Activated CD8-positive, alpha-beta T cell treated with anti-CD3 and anti-CD28 coated beads for 36 hours (primary cell): Measurements from ENCODE around the gene CLDN11. TPM values are rescaled to one million over a fixed set of nuclear protein-coding genes. Genes with fewer than 3 reads are reported as not detected.

Experiments used
- ATAC-seq: fragments of 200-7000 bp; cut with Tn5 transposase; one replicate; pipeline ENCODE4 v1.10.0; 2021; ENCODE audit warnings: mild to moderate bottlenecking, moderate library complexity
- CTCF ChIA-PET: fragments of 350-600 bp; sonication (Branson Sonifier 250); formaldehyde crosslinking; loops from one replicate; lab custom pipeline; 2021; ENCODE audit warnings: antibody characterized with exemption; lab: Charles Lee
- POLR2A ChIA-PET: fragments of 350-600 bp; sonication (Branson Sonifier 250); formaldehyde crosslinking; loops from one replicate; lab custom pipeline; 2021; ENCODE audit warnings: antibody characterized with exemption; lab: Charles Lee
- DNase-seq: peaks from one replicate; pipeline ENCODE4 v3.0.0-alpha.2; 2020
- H3K27ac Mint-ChIP-seq: one replicate; pipeline ENCODE4 v1.8.0; 2021; ENCODE audit warnings: mild to moderate bottlenecking, mixed read lengths
- H3K27me3 Mint-ChIP-seq: one replicate; pipeline ENCODE4 v1.8.0; 2021; ENCODE audit warnings: mixed read lengths
- H3K36me3 Mint-ChIP-seq: one replicate; pipeline ENCODE4 v1.8.0; 2021; ENCODE audit warnings: low read depth, mixed read lengths
- H3K4me1 Mint-ChIP-seq: one replicate; pipeline ENCODE4 v1.8.0; 2021; ENCODE audit warnings: low read depth, mixed read lengths
- H3K4me3 Mint-ChIP-seq: one replicate; pipeline ENCODE4 v1.8.0; 2021; ENCODE audit warnings: mild to moderate bottlenecking, moderate library complexity, mixed read lengths
- H3K9me3 Mint-ChIP-seq: one replicate; pipeline ENCODE4 v1.8.0; 2021; ENCODE audit warnings: mixed read lengths
- CTCF ChIP-seq: fragments of 200-600 bp; IDR thresholded peaks from one replicate; pipeline ENCODE4 v1.8.0; 2022; ENCODE audit warnings: antibody characterized with exemption, mild to moderate bottlenecking
- intact Hi-C: fragments of 100-400 bp; cut with micrococcal nuclease; formaldehyde crosslinking; loops from one replicate; pipeline ENCODE4 v1.10.0; 2022
- total RNA-seq, 2 experiments: library from RNA; stranded (reverse); gene quantifications; one replicate each; pipeline ENCODE4 v1.2.3, GENCODE V29; 2021

CLDN11 gene
- total RNA-seq, 2 experiments from 2014 or later: not detected

DNA sequence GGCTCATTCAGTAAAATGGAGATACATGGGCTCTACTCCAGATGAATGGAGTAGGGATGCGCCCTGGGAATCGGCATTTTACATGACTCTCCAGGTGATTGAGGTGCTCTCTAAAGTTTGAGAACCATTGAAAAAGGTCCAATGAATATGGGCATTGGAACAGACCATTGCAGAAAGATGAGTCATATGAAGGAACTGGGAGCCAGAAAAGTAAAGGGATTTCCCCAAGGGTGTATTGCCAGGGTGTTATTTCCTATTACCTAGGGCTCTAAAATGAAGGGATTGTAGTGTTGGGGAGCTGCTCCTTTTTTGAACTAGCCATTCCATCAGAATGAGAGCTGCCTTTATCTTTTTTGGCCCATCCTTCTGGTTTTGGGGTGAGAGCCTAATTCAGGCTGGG, 21.7 kb downstream of the CLDN11 start:
- CTCF ChIA-PET: interaction anchor here (1.5 to 2.6 kb wide), 2 partner anchors 26 to 369 kb away, joined by 3 to 11 read pairs; no protein-coding TSS in a partner anchor
- peaks cover 12% of the 10 kb centered on the region for H3K27me3 Mint-ChIP-seq
- peaks cover 14% of the 10 kb centered on the region for H3K4me1 Mint-ChIP-seq
- POLR2A ChIA-PET: no interaction called here
- no peak for DNase-seq
- no peak for ATAC-seq
- H3K9me3 Mint-ChIP-seq: no peaks in the 10 kb centered on the region
- TF ChIP-seq CTCF: no peak
- H3K36me3 Mint-ChIP-seq: no peaks in the 10 kb centered on the region
- intact Hi-C loops: loop anchor here (10.0 kb wide), 1 partner anchor 134 kb away; no protein-coding TSS in a partner anchor
- H3K27ac Mint-ChIP-seq: no peak overlapping the region
- no peak overlapping the region for H3K4me3 Mint-ChIP-seq

DNA sequence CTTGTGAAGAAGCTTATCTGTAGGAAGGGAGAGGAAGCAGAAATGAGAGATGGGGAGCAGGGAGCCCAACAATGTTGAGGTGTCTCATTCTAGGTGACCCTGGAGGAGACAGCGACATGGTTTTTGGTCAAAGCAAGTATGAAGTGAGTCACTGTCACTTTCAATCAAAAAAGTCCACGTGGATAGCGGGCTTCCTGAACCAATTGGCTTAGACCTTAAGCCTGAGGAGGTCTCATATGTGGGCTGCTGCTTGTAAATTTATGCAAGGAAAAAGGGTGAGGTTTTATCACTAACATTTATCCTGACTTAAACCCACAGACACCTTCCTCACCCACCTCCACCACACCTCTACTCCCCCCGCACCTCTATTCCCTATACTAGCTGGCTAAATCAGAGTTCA, 22.7 kb downstream of the CLDN11 start:
- no peak for TF ChIP-seq CTCF
- Mint-ChIP-seq H3K27me3 (peaks cover 12% of the 10 kb centered on the region), H3K4me1 (peaks cover 14% of the 10 kb centered on the region), H3K27ac (no peak overlapping the region), H3K36me3 (no peaks in the 10 kb centered on the region), H3K4me3 (no peak overlapping the region), H3K9me3 (no peaks in the 10 kb centered on the region)
- ChIA-PET POLR2A (no interaction called here), CTCF (interaction anchor here (1.5 to 2.6 kb wide), 2 partner anchors 28 to 368 kb away, joined by 3 to 11 read pairs; no protein-coding TSS in a partner anchor)
- intact Hi-C loops: loop anchor here (10.0 kb wide), 1 partner anchor 133 kb away; no protein-coding TSS in a partner anchor
- peak; percentile 51 for ATAC-seq
- DNase-seq: no peak

DNA sequence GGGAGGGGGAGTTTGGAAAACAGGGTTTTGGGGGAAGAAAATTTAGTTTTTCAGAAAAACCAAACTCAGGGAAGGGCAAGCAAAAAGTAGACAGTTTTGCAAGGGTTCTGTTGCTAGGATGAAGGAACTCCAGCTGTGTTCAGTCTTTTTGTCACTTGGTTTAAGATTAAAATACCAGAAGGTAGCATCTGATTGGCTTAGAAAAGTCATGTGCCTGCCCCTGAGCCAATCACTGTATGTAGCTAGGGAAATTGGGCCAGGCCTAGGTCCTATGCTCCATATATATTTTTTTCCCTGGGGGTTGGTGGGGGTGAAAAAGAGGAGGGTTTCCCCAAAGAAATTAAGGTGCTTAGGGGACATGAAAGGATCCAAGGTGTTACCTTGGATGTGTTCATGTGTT, 24.3 kb downstream of the CLDN11 start:
- POLR2A ChIA-PET: no interaction called here
- peaks cover 9% of the 10 kb centered on the region for H3K27me3 Mint-ChIP-seq
- H3K27ac Mint-ChIP-seq: no peak overlapping the region
- CTCF ChIA-PET: interaction anchor here (1.3 kb wide), 1 partner anchor 29 kb away, joined by 4 read pairs; no protein-coding TSS in a partner anchor
- no peak overlapping the region for H3K4me3 Mint-ChIP-seq
- H3K9me3 Mint-ChIP-seq: no peaks in the 10 kb centered on the region
- TF ChIP-seq CTCF: no peak
- ATAC-seq (no peak), DNase-seq (no peak)
- peaks cover 6% of the 10 kb centered on the region for H3K4me1 Mint-ChIP-seq
- intact Hi-C loops: loop anchor here (10.0 kb wide), 1 partner anchor 132 kb away; no protein-coding TSS in a partner anchor
- no peaks in the 10 kb centered on the region for H3K36me3 Mint-ChIP-seq

GRCh38 chr3:170443457-170443856, 24.8 kb downstream of the CLDN11 start:
- H3K27me3 Mint-ChIP-seq: peaks cover 8% of the 10 kb centered on the region
- no peak for ATAC-seq
- H3K27ac Mint-ChIP-seq: no peak overlapping the region
- H3K4me1 Mint-ChIP-seq: peaks cover 6% of the 10 kb centered on the region
- intact Hi-C loops: loop anchor here (10.0 kb wide), 1 partner anchor 131 kb away; no protein-coding TSS in a partner anchor
- ChIA-PET CTCF (interaction anchor here (1.3 kb wide), 1 partner anchor 30 kb away, joined by 4 read pairs; no protein-coding TSS in a partner anchor), POLR2A (no interaction called here)
- no peak for DNase-seq
- H3K4me3 Mint-ChIP-seq: no peak overlapping the region
- TF ChIP-seq CTCF: no peak
- no peaks in the 10 kb centered on the region for H3K9me3 Mint-ChIP-seq
- H3K36me3 Mint-ChIP-seq: no peaks in the 10 kb centered on the region

DNA sequence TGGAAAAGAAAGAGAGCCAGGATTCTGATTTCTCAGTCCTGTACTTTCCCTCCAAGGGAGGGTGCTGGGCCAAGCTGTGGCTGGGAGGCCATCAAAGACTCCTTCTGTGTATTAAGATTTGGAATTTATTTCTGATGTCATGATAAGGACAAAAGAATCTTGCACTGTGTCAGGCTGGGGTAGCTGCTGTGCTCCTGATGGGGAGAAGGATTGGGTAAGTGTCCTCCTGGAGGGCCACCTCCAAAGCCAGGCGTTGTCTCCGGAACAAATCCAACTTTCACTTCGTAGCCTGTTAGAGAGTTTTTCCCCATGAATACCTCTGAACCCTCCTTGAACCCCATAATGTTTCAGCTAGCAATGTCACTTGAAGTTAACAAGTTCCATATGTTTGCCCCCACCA, 29.9 kb downstream of the CLDN11 start:
- DNase-seq (no peak), ATAC-seq (no peak)
- no peaks in the 10 kb centered on the region for H3K4me1 Mint-ChIP-seq
- peaks cover 3% of the 10 kb centered on the region for H3K27me3 Mint-ChIP-seq
- no peaks in the 10 kb centered on the region for H3K9me3 Mint-ChIP-seq
- H3K27ac Mint-ChIP-seq: no peak overlapping the region
- ChIA-PET POLR2A (no interaction called here), CTCF (no interaction called here)
- H3K36me3 Mint-ChIP-seq: no peaks in the 10 kb centered on the region
- TF ChIP-seq CTCF: no peak
- no peak overlapping the region for H3K4me3 Mint-ChIP-seq
- intact Hi-C loops: loop anchor here (10.0 kb wide), 1 partner anchor 126 kb away; no protein-coding TSS in a partner anchor
